GM23338 (cell line): ENCODE data around the gene SGCG. TPM values are rescaled to one million over a fixed set of nuclear protein-coding genes. Genes with fewer than 3 reads are reported as not detected.

Experiments
- ATAC-seq: fragments of 200-7000 bp; cut with Tn5 transposase; 3 replicates; pipeline ENCODE4 v1.9.1; 2020
- DNase-seq: peaks from one replicate; pipeline ENCODE4 v3.0.0-alpha.2; 2015; ENCODE audit warnings: low spot score
- H2AFZ ChIP-seq: fragments of 200-600 bp; sonication (generic); 2 replicates; pipeline ENCODE4 v1.8.0; 2016; ENCODE audit warnings: antibody characterized with exemption, mild to moderate bottlenecking, moderate library complexity
- H3F3A ChIP-seq: fragments of 200-600 bp; sonication (generic); replicated peaks from 2 replicates; pipeline ENCODE4 v1.8.0; 2017; ENCODE audit warnings: antibody characterized with exemption, mixed run types, low read depth
- H3K27ac ChIP-seq: fragments of 200-600 bp; sonication (generic); 2 replicates; pipeline ENCODE4 v1.6.1; 2016; ENCODE audit warnings: low read depth
- H3K27me3 ChIP-seq: fragments of 200-600 bp; sonication (generic); 2 replicates; pipeline ENCODE4 v1.8.0; 2016; ENCODE audit warnings: mild to moderate bottlenecking, mixed run types, moderate library complexity; ENCODE audit not compliant: insufficient read depth
- H3K36me3 ChIP-seq: fragments of 200-600 bp; sonication (generic); 2 replicates; pipeline ENCODE4 v1.8.0; 2016; ENCODE audit warnings: mild to moderate bottlenecking; ENCODE audit not compliant: insufficient read depth
- H3K4me1 ChIP-seq: fragments of 200-600 bp; sonication (generic); 2 replicates; pipeline ENCODE4 v1.8.0; 2016; ENCODE audit warnings: mild to moderate bottlenecking, moderate library complexity; ENCODE audit not compliant: insufficient read depth
- H3K4me2 ChIP-seq: fragments of 200-600 bp; sonication (generic); 2 replicates; pipeline ENCODE4 v1.7.1; 2017; ENCODE audit warnings: mixed run types
- H3K4me3 ChIP-seq: fragments of 200-600 bp; sonication (generic); 2 replicates; pipeline ENCODE4 v1.6.1; 2016; ENCODE audit warnings: mixed run types
- H3K79me2 ChIP-seq: fragments of 200-600 bp; sonication (generic); replicated peaks from 2 replicates; pipeline ENCODE4 v1.8.0; 2017; ENCODE audit warnings: mild to moderate bottlenecking; ENCODE audit not compliant: insufficient read depth
- H3K9me2 ChIP-seq: fragments of 200-600 bp; sonication (generic); 2 replicates; pipeline ENCODE4 v1.8.0; 2017; ENCODE audit not compliant: insufficient read depth
- H4K20me1 ChIP-seq: fragments of 200-600 bp; sonication (generic); replicated peaks from 2 replicates; pipeline ENCODE4 v1.8.0; 2017; ENCODE audit warnings: mild to moderate bottlenecking; ENCODE audit not compliant: insufficient read depth
- H3K27ac Mint-ChIP-seq: 2 replicates; pipeline ENCODE4 v1.8.0; 2020; ENCODE audit warnings: inconsistent platforms, mild to moderate bottlenecking, moderate library complexity, mixed read lengths
- H3K27me3 Mint-ChIP-seq: 3 replicates; pipeline ENCODE4 v1.8.0; 2022; ENCODE audit warnings: low read depth, mild to moderate bottlenecking, moderate library complexity, mixed read lengths, inconsistent platforms; ENCODE audit not compliant: insufficient read depth, poor library complexity
- H3K36me3 Mint-ChIP-seq: 3 replicates; pipeline ENCODE4 v1.8.0; 2021; ENCODE audit warnings: low read depth, mild to moderate bottlenecking, inconsistent platforms, moderate library complexity, mixed read lengths
- H3K4me1 Mint-ChIP-seq: 3 replicates; pipeline ENCODE4 v1.8.0; 2020; ENCODE audit warnings: mild to moderate bottlenecking, inconsistent platforms, mixed read lengths
- H3K4me3 Mint-ChIP-seq: 3 replicates; pipeline ENCODE4 v1.8.0; 2021; ENCODE audit warnings: moderate library complexity, mild to moderate bottlenecking, inconsistent platforms, mixed read lengths
- H3K9me3 Mint-ChIP-seq: 3 replicates; pipeline ENCODE4 v1.8.0; 2020; ENCODE audit warnings: moderate library complexity, mild to moderate bottlenecking, inconsistent platforms, mixed read lengths
- CREB1 ChIP-seq: fragments of 250-450 bp; sonication (Bioruptor Pico); IDR thresholded peaks from 2 replicates; pipeline ENCODE4 v1.5.0; 2020; ENCODE audit warnings: low read depth, mild to moderate bottlenecking, moderate library complexity
- CTCF ChIP-seq, 2 experiments: fragments of 200-600 bp in 1 of 2; sonication (generic) in 1 of 2; conservative IDR thresholded peaks; 2 replicates each; pipeline versions ENCODE4 v1.5.1 to v1.6.1; 2016 to 2017; ENCODE audit warnings: antibody characterized with exemption in 2 of 2, low read depth in 2 of 2, mild to moderate bottlenecking in 2 of 2, moderate library complexity in 1 of 2
- ETS1 ChIP-seq: IDR thresholded peaks from 2 replicates; pipeline ENCODE4 v1.6.1; 2016; ENCODE audit warnings: antibody characterized with exemption
- EZH2 ChIP-seq: fragments of 200-600 bp; sonication (generic); IDR thresholded peaks from one replicate; pipeline ENCODE4 v1.8.0; 2017; ENCODE audit warnings: antibody characterized with exemption, mild to moderate bottlenecking, low read depth; ENCODE audit not compliant: unreplicated experiment
- EZH2phosphoT487 ChIP-seq: fragments of 200-600 bp; sonication (generic); IDR thresholded peaks from one replicate; pipeline ENCODE4 v1.8.1; 2018; ENCODE audit warnings: antibody characterized with exemption; ENCODE audit not compliant: unreplicated experiment
- JUNB ChIP-seq: IDR thresholded peaks from one replicate; pipeline ENCODE4 v1.6.1; 2016; ENCODE audit warnings: antibody characterized with exemption; ENCODE audit not compliant: unreplicated experiment
- NANOG ChIP-seq: IDR thresholded peaks from 2 replicates; pipeline ENCODE4 v1.6.1; 2016; ENCODE audit warnings: antibody characterized with exemption, borderline replicate concordance
- POLR2AphosphoS5 ChIP-seq: IDR thresholded peaks from 2 replicates; pipeline ENCODE4 v1.6.1; 2016; ENCODE audit warnings: antibody characterized with exemption, low read depth
- REST ChIP-seq: IDR thresholded peaks from one replicate; pipeline ENCODE4 v1.6.1; 2018; ENCODE audit warnings: antibody characterized with exemption; ENCODE audit not compliant: unreplicated experiment
- STAT1 ChIP-seq: IDR thresholded peaks from one replicate; pipeline ENCODE4 v1.6.1; 2016; ENCODE audit warnings: antibody characterized with exemption; ENCODE audit not compliant: unreplicated experiment
- ZNF114 ChIP-seq: fragments of 250-450 bp; sonication (Bioruptor Pico); IDR thresholded peaks from 2 replicates; pipeline ENCODE4 v1.5.0; 2020; ENCODE audit warnings: mild to moderate bottlenecking, moderate library complexity
- ZNF331 ChIP-seq: fragments of 250-450 bp; sonication (Bioruptor Pico); IDR thresholded peaks from 2 replicates; pipeline ENCODE4 v1.5.0; 2020; ENCODE audit warnings: low read depth, mild to moderate bottlenecking, moderate library complexity
- polyA plus RNA-seq: library from polyadenylated mRNA; unstranded; fragments of >200 nt; fragmentation: Nextera tagmentation; extraction: Ambion mirVana; gene quantifications from 2 replicates; pipeline ENCODE4 v1.2.1, GENCODE V29; 2016
- total RNA-seq: library from RNA; depleted of rRNA; stranded (reverse); fragments of >200 nt; shearing (Covaris generic); gene quantifications from 2 replicates; pipeline ENCODE4 v1.2.3, GENCODE V29; 2014
- TF ChIP-seq, protein P1 (sequence below): fragments of 250-450 bp; sonication (Bioruptor Pico); IDR thresholded peaks from 2 replicates; pipeline ENCODE4 v1.5.0; 2020; ENCODE audit warnings: mild to moderate bottlenecking, moderate library complexity

The SGCG gene
- total and polyA plus RNA-seq, 2 experiments from 2014 or later: not detected

DNA sequence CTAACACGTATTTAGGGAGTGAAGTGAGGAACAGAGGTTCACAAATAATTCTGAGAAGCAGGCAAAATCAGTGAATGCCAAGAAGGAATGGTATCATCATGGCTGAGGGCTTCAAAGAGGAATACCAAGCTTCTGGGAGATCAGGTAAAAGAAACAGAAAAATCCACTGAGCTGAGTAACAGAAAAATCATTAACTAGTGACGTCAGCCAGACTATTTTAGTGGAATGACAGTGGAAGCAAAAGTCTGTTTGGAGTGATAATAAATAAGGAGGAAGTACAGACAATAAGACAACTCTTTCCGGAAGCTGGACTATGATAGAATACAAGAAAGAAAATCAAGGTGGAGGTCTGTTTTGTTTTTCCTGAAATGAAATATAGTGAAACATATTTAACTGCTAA lies 169.2 kb downstream of the SGCG start:
- H3K4me3 ChIP-seq: no peak overlapping the region
- H3K9me2 ChIP-seq: no peaks in the 10 kb centered on the region
- no peak overlapping the region for H3K4me3 Mint-ChIP-seq
- H3K27ac ChIP-seq: no peak overlapping the region
- TF ChIP-seq POLR2AphosphoS5 (no peak), EZH2phosphoT487 (no peak), ETS1 (no peak), ZNF114 (CRISPR knock-in tag) (no peak), CTCF (conservative IDR thresholded peaks at IDR 0.05; ENCODE audit: low read depth in 2 of 2) (no peak), NANOG (no peak), JUNB (no peak), CREB1 (no peak), EZH2 (no peak), ZNF331 (CRISPR knock-in tag) (no peak), STAT1 (no peak), REST (no peak)
- TF ChIP-seq, protein P1, sequence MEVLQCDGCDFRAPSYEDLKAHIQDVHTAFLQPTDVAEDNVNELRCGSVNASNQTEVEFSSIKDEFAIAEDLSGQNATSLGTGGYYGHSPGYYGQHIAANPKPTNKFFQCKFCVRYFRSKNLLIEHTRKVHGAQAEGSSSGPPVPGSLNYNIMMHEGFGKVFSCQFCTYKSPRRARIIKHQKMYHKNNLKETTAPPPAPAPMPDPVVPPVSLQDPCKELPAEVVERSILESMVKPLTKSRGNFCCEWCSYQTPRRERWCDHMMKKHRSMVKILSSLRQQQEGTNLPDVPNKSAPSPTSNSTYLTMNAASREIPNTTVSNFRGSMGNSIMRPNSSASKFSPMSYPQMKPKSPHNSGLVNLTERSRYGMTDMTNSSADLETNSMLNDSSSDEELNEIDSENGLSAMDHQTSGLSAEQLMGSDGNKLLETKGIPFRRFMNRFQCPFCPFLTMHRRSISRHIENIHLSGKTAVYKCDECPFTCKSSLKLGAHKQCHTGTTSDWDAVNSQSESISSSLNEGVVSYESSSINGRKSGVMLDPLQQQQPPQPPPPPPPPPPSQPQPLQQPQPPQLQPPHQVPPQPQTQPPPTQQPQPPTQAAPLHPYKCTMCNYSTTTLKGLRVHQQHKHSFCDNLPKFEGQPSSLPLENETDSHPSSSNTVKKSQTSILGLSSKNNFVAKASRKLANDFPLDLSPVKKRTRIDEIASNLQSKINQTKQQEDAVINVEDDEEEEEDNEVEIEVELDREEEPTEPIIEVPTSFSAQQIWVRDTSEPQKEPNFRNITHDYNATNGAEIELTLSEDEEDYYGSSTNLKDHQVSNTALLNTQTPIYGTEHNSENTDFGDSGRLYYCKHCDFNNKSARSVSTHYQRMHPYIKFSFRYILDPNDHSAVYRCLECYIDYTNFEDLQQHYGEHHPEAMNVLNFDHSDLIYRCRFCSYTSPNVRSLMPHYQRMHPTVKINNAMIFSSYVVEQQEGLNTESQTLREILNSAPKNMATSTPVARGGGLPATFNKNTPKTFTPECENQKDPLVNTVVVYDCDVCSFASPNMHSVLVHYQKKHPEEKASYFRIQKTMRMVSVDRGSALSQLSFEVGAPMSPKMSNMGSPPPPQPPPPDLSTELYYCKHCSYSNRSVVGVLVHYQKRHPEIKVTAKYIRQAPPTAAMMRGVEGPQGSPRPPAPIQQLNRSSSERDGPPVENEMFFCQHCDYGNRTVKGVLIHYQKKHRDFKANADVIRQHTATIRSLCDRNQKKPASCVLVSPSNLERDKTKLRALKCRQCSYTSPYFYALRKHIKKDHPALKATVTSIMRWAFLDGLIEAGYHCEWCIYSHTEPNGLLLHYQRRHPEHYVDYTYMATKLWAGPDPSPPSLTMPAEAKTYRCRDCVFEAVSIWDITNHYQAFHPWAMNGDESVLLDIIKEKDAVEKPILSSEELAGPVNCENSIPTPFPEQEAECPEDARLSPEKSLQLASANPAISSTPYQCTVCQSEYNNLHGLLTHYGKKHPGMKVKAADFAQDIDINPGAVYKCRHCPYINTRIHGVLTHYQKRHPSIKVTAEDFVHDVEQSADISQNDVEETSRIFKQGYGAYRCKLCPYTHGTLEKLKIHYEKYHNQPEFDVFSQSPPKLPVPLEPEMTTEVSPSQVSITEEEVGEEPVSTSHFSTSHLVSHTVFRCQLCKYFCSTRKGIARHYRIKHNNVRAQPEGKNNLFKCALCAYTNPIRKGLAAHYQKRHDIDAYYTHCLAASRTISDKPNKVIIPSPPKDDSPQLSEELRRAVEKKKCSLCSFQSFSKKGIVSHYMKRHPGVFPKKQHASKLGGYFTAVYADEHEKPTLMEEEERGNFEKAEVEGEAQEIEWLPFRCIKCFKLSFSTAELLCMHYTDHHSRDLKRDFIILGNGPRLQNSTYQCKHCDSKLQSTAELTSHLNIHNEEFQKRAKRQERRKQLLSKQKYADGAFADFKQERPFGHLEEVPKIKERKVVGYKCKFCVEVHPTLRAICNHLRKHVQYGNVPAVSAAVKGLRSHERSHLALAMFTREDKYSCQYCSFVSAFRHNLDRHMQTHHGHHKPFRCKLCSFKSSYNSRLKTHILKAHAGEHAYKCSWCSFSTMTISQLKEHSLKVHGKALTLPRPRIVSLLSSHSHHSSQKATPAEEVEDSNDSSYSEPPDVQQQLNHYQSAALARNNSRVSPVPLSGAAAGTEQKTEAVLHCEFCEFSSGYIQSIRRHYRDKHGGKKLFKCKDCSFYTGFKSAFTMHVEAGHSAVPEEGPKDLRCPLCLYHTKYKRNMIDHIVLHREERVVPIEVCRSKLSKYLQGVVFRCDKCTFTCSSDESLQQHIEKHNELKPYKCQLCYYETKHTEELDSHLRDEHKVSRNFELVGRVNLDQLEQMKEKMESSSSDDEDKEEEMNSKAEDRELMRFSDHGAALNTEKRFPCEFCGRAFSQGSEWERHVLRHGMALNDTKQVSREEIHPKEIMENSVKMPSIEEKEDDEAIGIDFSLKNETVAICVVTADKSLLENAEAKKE (CRISPR knock-in tag): no peak
- H3K4me1 Mint-ChIP-seq: no peaks in the 10 kb centered on the region
- peaks cover 2% of the 10 kb centered on the region for H3K27me3 Mint-ChIP-seq
- peaks cover 33% of the 10 kb centered on the region for H3K79me2 ChIP-seq
- H3K36me3 Mint-ChIP-seq: peaks cover 61% of the 10 kb centered on the region
- no peak overlapping the region for H2AFZ ChIP-seq
- no peak overlapping the region for H3K4me2 ChIP-seq
- no peaks in the 10 kb centered on the region for H3K9me3 Mint-ChIP-seq
- no peak overlapping the region for H3K27ac Mint-ChIP-seq
- H3F3A ChIP-seq: no peaks in the 10 kb centered on the region
- H3K4me1 ChIP-seq: no peaks in the 10 kb centered on the region
- peaks cover 5% of the 10 kb centered on the region for H4K20me1 ChIP-seq
- ATAC-seq: no peak
- no peak for DNase-seq
- peaks cover 9% of the 10 kb centered on the region for H3K36me3 ChIP-seq
- no peaks in the 10 kb centered on the region for H3K27me3 ChIP-seq
